GM19468 (cell line): Measurements from ENCODE around the gene SCGB1D1.

Experiments used
- ATAC-seq: cut with Tn5 transposase; IDR thresholded peaks from one replicate; pipeline ENCODE4 v1.9.1; 2021; ENCODE audit warnings: mild to moderate bottlenecking, moderate library complexity, moderate number of reproducible peaks; ENCODE audit not compliant: unreplicated experiment; ENCODE audit errors: extremely low read depth

The SCGB1D1 gene

GRCh38 chr11:62217191-62217748, 27.3 kb downstream of the SCGB1D1 start:
- no peak for ATAC-seq

DNA sequence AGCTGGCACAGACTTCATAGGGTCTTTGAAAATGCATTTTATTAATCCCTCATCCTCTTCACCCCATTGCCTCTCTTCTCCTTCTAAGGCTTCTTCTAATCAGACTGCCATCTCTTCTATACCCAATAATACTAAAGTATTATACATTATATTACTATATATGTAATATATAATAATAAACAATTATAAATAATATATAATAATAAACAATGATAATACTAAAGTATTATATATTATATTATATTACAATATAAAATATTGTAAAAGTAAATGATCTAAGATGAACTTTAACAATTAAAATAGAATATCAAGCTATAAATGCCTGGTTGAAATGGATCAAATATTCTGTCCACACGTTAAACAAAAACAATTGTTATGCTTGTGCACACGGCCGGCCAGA, 31.5 kb downstream of the SCGB1D1 start:
- ATAC-seq = no peak

GRCh38 chr11:62223095-62223494, 33.1 kb downstream of the SCGB1D1 start:
- no peak for ATAC-seq

DNA sequence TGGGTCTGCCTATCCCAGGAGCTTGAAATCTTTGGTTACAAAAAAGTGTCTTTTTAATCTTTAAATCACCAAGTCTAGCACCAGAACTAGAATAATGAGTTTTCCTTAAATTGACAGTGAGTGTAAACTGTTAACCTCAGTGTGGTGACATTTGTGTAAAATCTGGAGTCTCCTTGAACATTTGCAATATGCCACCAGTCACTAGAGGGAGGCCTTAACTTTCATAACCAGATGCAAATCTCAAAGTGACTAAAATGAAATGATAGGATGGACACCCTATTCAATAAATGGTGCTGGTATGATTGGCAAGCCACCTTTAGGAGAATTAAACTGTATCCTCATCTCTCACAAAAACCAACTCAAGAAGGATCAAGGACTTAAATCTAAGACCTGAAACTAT, 43.7 kb downstream of the SCGB1D1 start:
- no peak for ATAC-seq

DNA sequence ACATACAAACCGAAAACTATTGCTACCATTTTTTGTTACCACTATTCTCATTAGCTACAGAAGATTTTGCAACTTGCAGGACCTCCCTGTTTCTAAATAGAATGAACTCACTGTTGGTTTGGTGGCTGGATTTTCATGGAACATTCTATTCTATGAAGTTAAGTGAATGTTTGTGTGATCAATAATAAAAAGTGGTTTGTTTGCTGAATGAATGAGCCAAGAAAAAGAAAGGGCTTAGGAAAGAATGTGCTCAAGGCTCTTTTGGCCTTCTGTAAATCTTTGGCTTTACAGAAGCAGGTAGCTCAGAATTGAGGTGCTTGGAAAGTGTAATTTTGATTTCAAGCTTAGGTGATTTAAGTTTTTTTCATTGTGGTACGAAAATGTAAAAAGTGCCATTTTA, 46.2 kb downstream of the SCGB1D1 start:
- ATAC-seq = no peak

GRCh38 chr11:62237499-62237898, 47.5 kb downstream of the SCGB1D1 start:
- ATAC-seq = no peak

DNA sequence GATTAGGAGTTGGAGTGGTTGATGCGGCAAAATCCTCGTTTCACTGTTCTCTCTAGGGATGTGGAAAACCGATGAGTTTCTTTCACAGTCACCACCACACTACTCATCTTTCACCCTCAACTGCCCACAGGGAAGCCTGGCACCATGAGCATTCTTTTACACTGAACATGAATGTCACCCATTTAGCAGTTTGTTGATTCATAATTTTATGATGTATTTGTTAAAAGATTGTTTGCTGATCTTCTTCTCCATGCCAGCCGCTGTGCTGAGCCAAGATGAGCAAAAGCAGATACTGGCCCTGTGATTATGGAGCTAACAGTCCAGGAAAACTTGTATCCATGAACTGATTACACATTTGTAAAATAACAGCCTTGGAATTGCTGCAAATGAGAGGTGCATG, 48.1 kb downstream of the SCGB1D1 start:
- no peak for ATAC-seq

GRCh38 chr11:62241095-62241494, 51.1 kb downstream of the SCGB1D1 start:
- no peak for ATAC-seq

DNA sequence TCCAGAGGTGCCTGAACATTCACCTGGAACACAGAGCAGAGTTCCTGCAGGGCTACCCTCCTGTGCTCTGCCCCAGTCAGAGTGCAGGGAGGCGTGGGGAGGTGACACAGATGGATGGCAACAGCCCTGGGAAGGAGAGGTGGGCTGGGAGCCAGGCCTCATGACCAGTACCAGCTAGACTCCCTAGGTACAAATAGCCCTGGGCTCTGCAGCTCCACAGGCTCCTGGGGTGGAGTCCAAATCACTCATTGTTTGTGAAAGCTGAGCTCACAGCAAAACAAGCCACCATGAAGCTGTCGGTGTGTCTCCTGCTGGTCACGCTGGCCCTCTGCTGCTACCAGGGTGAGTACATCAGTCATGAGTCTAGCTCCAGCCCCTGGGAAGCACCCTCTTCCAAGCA, 52.0 kb downstream of the SCGB1D1 start, which contains the start of gene SCGB1D2:
SCGB1D2 (plus strand) TSS at position 219 of the 400 bp plus-strand sequence; CDS start at position 288, 69 bp downstream.
- ATAC-seq = no peak
